IMR-90 (cell line): ENCODE data around the gene PGBD5. TPM values are rescaled to one million over a fixed set of nuclear protein-coding genes. Genes with fewer than 3 reads are reported as not detected.

Source experiments
- ATAC-seq: fragments of 200-7000 bp; cut with Tn5 transposase; 2 replicates; pipeline ENCODE4 v1.9.1; 2020; ENCODE audit warnings: low read depth, mild to moderate bottlenecking, moderate library complexity
- BruUV-seq: library from RNA; stranded (reverse); fragments of 400-500 nt; replicated peaks from 2 replicates; lab custom pipeline; 2021; lab: Mats Ljungman, UMichigan
- CTCF ChIA-PET: fragments of 300-600 bp; formaldehyde crosslinking; extraction: SDS; loops from one replicate; lab custom pipeline; 2021; ENCODE audit warnings: antibody characterized with exemption; lab: Yijun Ruan, JAX
- POLR2A ChIA-PET: fragments of 300-600 bp; sonication (Branson Sonifier 250); formaldehyde crosslinking; loops from one replicate; lab custom pipeline; 2022; ENCODE audit warnings: antibody characterized with exemption; ENCODE audit not compliant: unreplicated experiment; lab: Charles Lee
- DNase-seq: peaks from one replicate; pipeline ENCODE4 v3.0.0; 2013
- H2AFZ ChIP-seq: replicated peaks from 2 replicates; pipeline ENCODE3; 2013; ENCODE audit warnings: low read length, mild to moderate bottlenecking; ENCODE audit not compliant: poor library complexity
- H2AK5ac ChIP-seq: 2 replicates; pipeline ENCODE4 v1.6.1; 2013; ENCODE audit warnings: low read depth, low read length, inconsistent platforms
- H2AK9ac ChIP-seq: replicated peaks from 2 replicates; pipeline ENCODE3; 2013; ENCODE audit warnings: mild to moderate bottlenecking, low read depth, low read length, moderate library complexity; ENCODE audit not compliant: poor library complexity
- H2BK120ac ChIP-seq: 2 replicates; pipeline ENCODE4 v1.6.1; 2013; ENCODE audit warnings: low read depth, low read length, inconsistent platforms
- H2BK15ac ChIP-seq: 3 replicates; pipeline ENCODE4 v1.6.1; 2013; ENCODE audit warnings: low read depth, low read length, inconsistent platforms
- H2BK20ac ChIP-seq: 2 replicates; pipeline ENCODE4 v1.6.1; 2013; ENCODE audit warnings: low read depth, mild to moderate bottlenecking, inconsistent platforms, low read length, moderate library complexity
- H2BK5ac ChIP-seq: 2 replicates; pipeline ENCODE4 v1.6.1; 2013; ENCODE audit warnings: mild to moderate bottlenecking, low read depth, low read length, inconsistent platforms; ENCODE audit not compliant: poor library complexity, severe bottlenecking
- H3K14ac ChIP-seq: replicated peaks from 2 replicates; pipeline ENCODE4 v1.6.1; 2013; ENCODE audit warnings: low read depth, low read length, inconsistent platforms
- H3K18ac ChIP-seq: 2 replicates; pipeline ENCODE4 v1.6.1; 2013; ENCODE audit warnings: low read depth, low read length, control low read depth
- H3K23ac ChIP-seq: 2 replicates; pipeline ENCODE4 v1.6.1; 2013; ENCODE audit warnings: low read depth, low read length, inconsistent platforms
- H3K27ac ChIP-seq: 2 replicates; pipeline ENCODE4 v1.5.1; 2013; ENCODE audit warnings: mild to moderate bottlenecking, control low read depth, low read length; ENCODE audit not compliant: insufficient read depth
- H3K27me3 ChIP-seq: 2 replicates; pipeline ENCODE4 v1.6.1; 2013; ENCODE audit warnings: low read length; ENCODE audit not compliant: control insufficient read depth, insufficient read depth
- H3K36me3 ChIP-seq: 2 replicates; pipeline ENCODE4 v1.6.1; 2013; ENCODE audit warnings: low read length, mixed read lengths; ENCODE audit not compliant: control insufficient read depth, insufficient read depth
- H3K4ac ChIP-seq: 2 replicates; pipeline ENCODE4 v1.6.1; 2013; ENCODE audit warnings: low read depth, low read length, inconsistent platforms
- H3K4me1 ChIP-seq: 2 replicates; pipeline ENCODE4 v1.6.1; 2013; ENCODE audit warnings: low read length, mixed read lengths; ENCODE audit not compliant: control insufficient read depth, insufficient read depth
- H3K4me2 ChIP-seq: 2 replicates; pipeline ENCODE4 v1.6.1; 2013; ENCODE audit warnings: low read depth, mild to moderate bottlenecking, control low read depth, low read length, moderate library complexity
- H3K4me3 ChIP-seq: 2 replicates; pipeline ENCODE4 v1.5.1; 2013; ENCODE audit warnings: low read depth, mild to moderate bottlenecking, control low read depth, low read length, moderate library complexity; ENCODE audit not compliant: insufficient read depth
- H3K56ac ChIP-seq: 2 replicates; pipeline ENCODE4 v1.6.1; 2013; ENCODE audit warnings: low read length, inconsistent platforms; ENCODE audit not compliant: insufficient read depth; ENCODE audit errors: extremely low read depth
- H3K79me1 ChIP-seq, 2 experiments: 2 replicates each; pipeline ENCODE4 v1.6.1; 2013; ENCODE audit warnings: low read length in 2 of 2, inconsistent platforms in 1 of 2, low read depth in 1 of 2
- H3K9ac ChIP-seq: 2 replicates; pipeline ENCODE4 v1.6.1; 2013; ENCODE audit warnings: low read depth, low read length, control low read depth
- H3K9me1 ChIP-seq: 2 replicates; pipeline ENCODE4 v1.6.1; 2013; ENCODE audit warnings: low read length, inconsistent platforms; ENCODE audit not compliant: insufficient read depth
- H3K9me3 ChIP-seq: 2 replicates; pipeline ENCODE4 v1.6.1; 2013; ENCODE audit warnings: low read length; ENCODE audit not compliant: control insufficient read depth, insufficient read depth
- H4K20me1 ChIP-seq: 2 replicates; pipeline ENCODE4 v1.6.1; 2013; ENCODE audit warnings: low read length, inconsistent platforms; ENCODE audit not compliant: insufficient read depth
- H4K5ac ChIP-seq: 2 replicates; pipeline ENCODE4 v1.6.1; 2013; ENCODE audit warnings: mild to moderate bottlenecking, low read depth, low read length, control low read depth
- H4K8ac ChIP-seq, 2 experiments: 2 replicates each; pipeline ENCODE4 v1.6.1; 2013; ENCODE audit warnings: low read depth in 2 of 2, low read length in 2 of 2, control low read depth in 1 of 2, inconsistent platforms in 1 of 2
- H4K91ac ChIP-seq: 2 replicates; pipeline ENCODE4 v1.6.1; 2013; ENCODE audit warnings: low read depth, low read length, inconsistent platforms; ENCODE audit not compliant: insufficient read depth
- BHLHE40 ChIP-seq: fragments of 150-350 bp; IDR thresholded peaks from 2 replicates; pipeline ENCODE4 v1.6.1; 2016; ENCODE audit warnings: mild to moderate bottlenecking, low read depth, low read length
- CEBPB ChIP-seq: IDR thresholded peaks from 2 replicates; pipeline ENCODE4 v1.6.1; 2012; ENCODE audit warnings: low read depth, low read length, improper control_type of control experiment
- CHD1 ChIP-seq: IDR thresholded peaks from 2 replicates; pipeline ENCODE4 v1.6.1; 2012; ENCODE audit warnings: low read depth, low read length, improper control_type of control experiment
- CTCF ChIP-seq: conservative IDR thresholded peaks from 2 replicates; pipeline ENCODE4 v1.5.1; 2012; ENCODE audit warnings: mild to moderate bottlenecking, low read depth, low read length, improper control_type of control experiment
- ELK1 ChIP-seq: fragments of 150-350 bp; IDR thresholded peaks from 2 replicates; pipeline ENCODE4 v1.6.1; 2016; ENCODE audit warnings: low read depth, mild to moderate bottlenecking, low read length, moderate library complexity, borderline replicate concordance
- FOS ChIP-seq: fragments of 150-350 bp; IDR thresholded peaks from 2 replicates; pipeline ENCODE4 v1.6.1; 2016; ENCODE audit warnings: low read depth, low read length
- MAFK ChIP-seq: IDR thresholded peaks from 2 replicates; pipeline ENCODE4 v1.6.1; 2012; ENCODE audit warnings: low read depth, low read length, improper control_type of control experiment
- MAZ ChIP-seq: IDR thresholded peaks from 2 replicates; pipeline ENCODE4 v1.6.1; 2012; ENCODE audit warnings: low read depth, mild to moderate bottlenecking, low read length, improper control_type of control experiment, moderate library complexity, borderline replicate concordance
- MXI1 ChIP-seq: IDR thresholded peaks from 2 replicates; pipeline ENCODE4 v1.6.1; 2012; ENCODE audit warnings: low read depth, mild to moderate bottlenecking, low read length, moderate library complexity, borderline replicate concordance
- NFE2L2 ChIP-seq: fragments of 150-350 bp; IDR thresholded peaks from 2 replicates; pipeline ENCODE4 v1.6.1; 2016; ENCODE audit warnings: low read depth, mild to moderate bottlenecking, low read length
- POLR2A ChIP-seq: IDR thresholded peaks from 2 replicates; pipeline ENCODE4 v1.6.1; 2012; ENCODE audit warnings: mild to moderate bottlenecking, low read depth, low read length
- RAD21 ChIP-seq: IDR thresholded peaks from 2 replicates; pipeline ENCODE4 v1.6.1; 2012; ENCODE audit warnings: low read length, improper control_type of control experiment
- RCOR1 ChIP-seq: IDR thresholded peaks from 2 replicates; pipeline ENCODE4 v1.6.1; 2012; ENCODE audit warnings: mild to moderate bottlenecking, low read length, improper control_type of control experiment; ENCODE audit not compliant: insufficient replicate concordance
- RFX5 ChIP-seq: IDR thresholded peaks from 2 replicates; pipeline ENCODE4 v1.8.0; 2012; ENCODE audit warnings: low read depth, mild to moderate bottlenecking, low read length, moderate library complexity
- SMC3 ChIP-seq: fragments of 150-350 bp; IDR thresholded peaks from 2 replicates; pipeline ENCODE4 v1.6.1; 2016; ENCODE audit warnings: low read depth, mild to moderate bottlenecking, antibody characterized with exemption, low read length, moderate library complexity
- USF2 ChIP-seq: fragments of 150-350 bp; IDR thresholded peaks from 2 replicates; pipeline ENCODE4 v1.6.1; 2017; ENCODE audit warnings: mild to moderate bottlenecking, antibody characterized with exemption, low read length, low read depth
- WGBS, 2 experiments: methylation state at CpG; one replicate each; pipeline versions ENCODE4 v1.1.5 to v1.1.7; 2013; ENCODE audit warnings: missing lambda C conversion rate in 2 of 2; ENCODE audit not compliant: insufficient read length in 1 of 2; ENCODE audit errors: extremely low coverage in 2 of 2; 5-methylcytosine and 5-hydroxymethylcytosine counted together
- dilution Hi-C: fragments of 300-500 bp; cut with HindIII; formaldehyde crosslinking; loops from one replicate; pipeline ENCODE4 v1.14.3; 2018; ENCODE audit warnings: low sequenced_read_pairs; ENCODE audit not compliant: unreplicated experiment
- in situ Hi-C: fragments of 300-500 bp; cut with MboI; formaldehyde crosslinking; loops from 3 replicates; pipeline ENCODE4 v1.14.3; 2019; ENCODE audit warnings: low sequenced_read_pairs, inconsistent platforms, mixed read lengths
- intact Hi-C: fragments of 100-400 bp; cut with micrococcal nuclease; formaldehyde crosslinking; loops from 2 replicates; pipeline ENCODE4 v1.10.0; 2022
- polyA plus RNA-seq, 3 experiments: library from polyadenylated mRNA; depleted of rRNA; stranded (reverse); fragments of >200 nt; gene quantifications; 2 replicates each; pipeline ENCODE4 v1.2.3, GENCODE V29; 2012; ENCODE audit warnings: low replicate concordance in 1 of 3
- total RNA-seq: library from RNA; depleted of rRNA; stranded (reverse); fragments of >200 nt; gene quantifications from 2 replicates; pipeline ENCODE4 v1.2.3, GENCODE V29; 2012

The PGBD5 gene
- total and polyA plus RNA-seq, 2 of the 4 experiments (the other 2 are of a cell fraction), result 0.18 to 0.36 TPM

GRCh38 chr1:230341162-230341546 is 85.0 kb downstream of the PGBD5 start:
- CTCF ChIA-PET, result no interaction called here
- WGBS, 2 experiments, result 0% methylated on average over 1 of the region's 3 CpGs; no CpG with 5 or more reads in 1 of the 2 experiments
- no TSS peak for BruUV-seq

More at GRCh38 chr1:230341162-230341546, 85.0 kb downstream of the PGBD5 start:
- Histone ChIP-seq H2AK9ac (no peak overlapping the region), H3K56ac (no peak overlapping the region), H4K91ac (no peak overlapping the region), H3K4me1 (no peaks in the 10 kb centered on the region), H2BK20ac (no peak overlapping the region), H3K4me3 (no peak overlapping the region), H4K20me1 (no peaks in the 10 kb centered on the region), H3K79me1 (no peaks in the 10 kb centered on the region), H3K27ac (no peak overlapping the region), H2AK5ac (no peak overlapping the region), H3K4ac (no peak overlapping the region), H3K4me2 (no peak overlapping the region), H3K18ac (no peak overlapping the region), H2BK120ac (no peak overlapping the region), H2BK15ac (no peak overlapping the region), H2AFZ (no peak overlapping the region), H3K36me3 (no peaks in the 10 kb centered on the region), H4K5ac (no peak overlapping the region), H3K9me3 (no peaks in the 10 kb centered on the region), H3K14ac (no peak overlapping the region), H3K27me3 (no peaks in the 10 kb centered on the region), H3K9ac (no peak overlapping the region), H3K23ac (no peak overlapping the region), H3K9me1 (no peaks in the 10 kb centered on the region), H4K8ac (no peak overlapping the region), H2BK5ac (no peak overlapping the region)
- DNase-seq, result no peak
- ATAC-seq, result no peak
- POLR2A ChIA-PET, result no interaction called here
- TF ChIP-seq RAD21 (no peak), MAZ (no peak), RCOR1 (no peak), CTCF (no peak), FOS (no peak), CEBPB (no peak), MXI1 (no peak), BHLHE40 (no peak), USF2 (no peak), SMC3 (no peak), NFE2L2 (no peak), RFX5 (no peak), ELK1 (no peak), POLR2A (no peak), MAFK (no peak), CHD1 (no peak)
- intact Hi-C loops (no loop called here), in situ Hi-C loops (no loop called here), dilution Hi-C loops (no loop called here)
